C4-2B (cell line): ENCODE data around the gene TOX2.

ENCODE experiments used
- H3K27ac ChIP-seq: fragments of 450-650 bp; 2 replicates; pipeline ENCODE4 v1.5.1; 2017
- CTCF ChIP-seq: fragments of 450-650 bp; conservative IDR thresholded peaks from 2 replicates; pipeline ENCODE4 v1.5.1; 2017; ENCODE audit warnings: mild to moderate bottlenecking
- ZFX ChIP-seq: fragments of 450-650 bp; IDR thresholded peaks from 2 replicates; pipeline ENCODE4 v1.6.1; 2017

TOX2 gene

GRCh38 chr20:43936104-43936770 lies 21.6 kb downstream of the TOX2 start:
- H3K27ac ChIP-seq = no peak overlapping the region
- no peak for TF ChIP-seq ZFX

DNA sequence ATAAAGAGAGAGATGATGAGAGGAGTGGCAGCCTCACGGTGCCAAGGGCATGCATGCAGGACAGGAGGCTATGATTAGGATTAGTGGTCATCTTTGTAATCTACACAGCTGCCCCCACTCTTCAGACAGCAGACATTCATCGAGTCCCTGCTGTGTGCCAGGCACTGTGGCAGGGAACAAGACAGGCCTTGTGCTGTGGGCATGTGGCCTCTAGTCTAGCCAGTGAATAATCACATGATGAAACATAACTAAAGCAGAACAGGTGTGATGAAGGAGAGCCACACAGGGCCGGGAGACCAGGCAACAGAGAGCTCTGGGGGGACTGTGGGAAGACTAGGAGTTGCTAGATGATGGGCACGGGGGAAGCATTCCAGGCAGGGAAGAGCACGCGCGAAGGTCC lies 22.2 kb downstream of the TOX2 start:
- TF ChIP-seq CTCF = no peak
- no peak for TF ChIP-seq ZFX
- H3K27ac ChIP-seq = no peak overlapping the region

DNA sequence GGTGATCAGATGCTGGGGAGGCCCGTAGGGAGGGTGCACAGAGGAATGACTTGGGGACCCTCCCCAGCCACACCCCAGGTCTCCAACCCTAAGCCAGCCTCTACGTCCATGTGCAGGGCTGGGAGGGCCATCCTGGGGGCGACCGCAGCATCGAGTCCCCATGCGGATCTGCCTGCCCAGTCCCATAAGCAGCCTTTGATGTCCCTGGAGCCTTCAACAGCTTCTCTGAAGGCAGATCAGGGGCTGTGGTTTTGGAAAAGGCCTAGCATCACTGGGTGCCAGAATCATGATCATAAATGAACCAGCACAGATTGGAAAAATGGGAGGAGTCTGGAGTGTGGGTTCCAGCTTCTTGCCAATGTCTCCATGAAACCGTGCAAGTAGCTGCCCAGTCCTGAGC lies 22.9 kb downstream of the TOX2 start:
- H3K27ac ChIP-seq = no peak overlapping the region
- TF ChIP-seq ZFX (no peak), CTCF (no peak)

GRCh38 chr20:43938017-43938655 lies 23.5 kb downstream of the TOX2 start:
- TF ChIP-seq CTCF = no peak
- TF ChIP-seq ZFX = no peak

DNA sequence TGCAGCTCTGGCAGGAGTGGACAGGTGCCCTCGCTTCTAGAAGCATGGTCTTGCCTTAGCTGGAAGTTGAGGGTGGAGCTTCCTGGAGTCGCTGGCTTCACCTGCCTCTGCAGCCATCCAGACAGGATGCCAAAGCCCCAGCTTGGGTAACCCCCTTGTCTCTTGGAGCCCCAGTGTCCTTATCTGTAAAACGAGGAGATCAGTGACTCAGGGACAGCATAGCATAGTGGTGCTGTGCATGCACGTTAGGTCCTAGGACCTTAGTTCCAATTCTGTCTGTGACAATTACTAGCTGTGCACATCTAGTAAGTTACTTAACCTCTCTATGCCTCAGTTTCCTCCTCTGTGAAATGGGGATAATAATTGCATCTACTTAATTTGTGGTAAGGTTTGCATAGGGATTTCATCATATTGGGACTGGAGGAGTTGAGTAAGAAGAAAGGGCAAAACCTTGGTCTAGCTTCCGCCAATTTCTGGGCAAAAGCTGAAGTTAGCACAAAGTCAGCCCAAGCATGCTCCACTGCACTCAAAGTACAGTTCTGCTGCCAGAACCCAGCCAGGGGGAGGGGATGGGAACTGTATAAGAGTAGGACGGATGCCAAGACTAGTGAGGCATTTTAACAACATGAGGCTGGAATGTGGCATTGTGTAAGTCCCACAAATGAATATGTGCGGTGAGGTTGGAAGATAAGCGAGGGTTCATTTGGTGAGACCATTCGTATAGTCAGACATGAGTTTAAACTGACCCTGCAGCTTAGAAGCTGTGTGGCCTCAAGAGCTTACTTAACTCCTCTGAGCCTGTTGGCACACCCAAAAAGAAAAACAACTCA lies 24.5 kb downstream of the TOX2 start:
- H3K27ac ChIP-seq = no peak overlapping the region
- no peak for TF ChIP-seq ZFX
- no peak for TF ChIP-seq CTCF

More at GRCh38 chr20:43938017-43938655, 23.5 kb downstream of the TOX2 start:
- no peak overlapping the region for H3K27ac ChIP-seq

GRCh38 chr20:43939762-43940121 lies 25.1 kb downstream of the TOX2 start:
- TF ChIP-seq CTCF (no peak), ZFX (no peak)
- no peak overlapping the region for H3K27ac ChIP-seq

- no peak overlapping the region for H3K27ac ChIP-seq
- no peak for TF ChIP-seq ZFX
- no peak for TF ChIP-seq CTCF
Observed at GRCh38 chr20:43940518-43941225, 26.0 kb downstream of the TOX2 start.
